IMR-90 (cell line): Measurements from ENCODE around the gene C13orf46. TPM values are rescaled to one million over a fixed set of nuclear protein-coding genes. Genes with fewer than 3 reads are reported as not detected.
A peak's percentile ranks its signal among the peaks of the same experiment; 100 is the strongest.

Source experiments
- ATAC-seq: fragments of 200-7000 bp; cut with Tn5 transposase; 2 replicates; pipeline ENCODE4 v1.9.1; 2020; ENCODE audit warnings: low read depth, mild to moderate bottlenecking, moderate library complexity
- BruUV-seq: library from RNA; stranded (reverse); fragments of 400-500 nt; replicated peaks from 2 replicates; lab custom pipeline; 2021; lab: Mats Ljungman, UMichigan
- CTCF ChIA-PET: fragments of 300-600 bp; formaldehyde crosslinking; extraction: SDS; loops from one replicate; lab custom pipeline; 2021; ENCODE audit warnings: antibody characterized with exemption; lab: Yijun Ruan, JAX
- POLR2A ChIA-PET: fragments of 300-600 bp; sonication (Branson Sonifier 250); formaldehyde crosslinking; loops from one replicate; lab custom pipeline; 2022; ENCODE audit warnings: antibody characterized with exemption; ENCODE audit not compliant: unreplicated experiment; lab: Charles Lee
- DNase-seq: peaks from one replicate; pipeline ENCODE4 v3.0.0; 2013
- H2AFZ ChIP-seq: replicated peaks from 2 replicates; pipeline ENCODE3; 2013; ENCODE audit warnings: low read length, mild to moderate bottlenecking; ENCODE audit not compliant: poor library complexity
- H2AK5ac ChIP-seq: 2 replicates; pipeline ENCODE4 v1.6.1; 2013; ENCODE audit warnings: low read depth, low read length, inconsistent platforms
- H2AK9ac ChIP-seq: replicated peaks from 2 replicates; pipeline ENCODE3; 2013; ENCODE audit warnings: mild to moderate bottlenecking, low read depth, low read length, moderate library complexity; ENCODE audit not compliant: poor library complexity
- H2BK120ac ChIP-seq: 2 replicates; pipeline ENCODE4 v1.6.1; 2013; ENCODE audit warnings: low read depth, low read length, inconsistent platforms
- H2BK15ac ChIP-seq: 3 replicates; pipeline ENCODE4 v1.6.1; 2013; ENCODE audit warnings: low read depth, low read length, inconsistent platforms
- H2BK20ac ChIP-seq: 2 replicates; pipeline ENCODE4 v1.6.1; 2013; ENCODE audit warnings: low read depth, mild to moderate bottlenecking, inconsistent platforms, low read length, moderate library complexity
- H2BK5ac ChIP-seq: 2 replicates; pipeline ENCODE4 v1.6.1; 2013; ENCODE audit warnings: mild to moderate bottlenecking, low read depth, low read length, inconsistent platforms; ENCODE audit not compliant: poor library complexity, severe bottlenecking
- H3K14ac ChIP-seq: replicated peaks from 2 replicates; pipeline ENCODE4 v1.6.1; 2013; ENCODE audit warnings: low read depth, low read length, inconsistent platforms
- H3K18ac ChIP-seq: 2 replicates; pipeline ENCODE4 v1.6.1; 2013; ENCODE audit warnings: low read depth, low read length, control low read depth
- H3K23ac ChIP-seq: 2 replicates; pipeline ENCODE4 v1.6.1; 2013; ENCODE audit warnings: low read depth, low read length, inconsistent platforms
- H3K27ac ChIP-seq: 2 replicates; pipeline ENCODE4 v1.5.1; 2013; ENCODE audit warnings: mild to moderate bottlenecking, control low read depth, low read length; ENCODE audit not compliant: insufficient read depth
- H3K27me3 ChIP-seq: 2 replicates; pipeline ENCODE4 v1.6.1; 2013; ENCODE audit warnings: low read length; ENCODE audit not compliant: control insufficient read depth, insufficient read depth
- H3K36me3 ChIP-seq: 2 replicates; pipeline ENCODE4 v1.6.1; 2013; ENCODE audit warnings: low read length, mixed read lengths; ENCODE audit not compliant: control insufficient read depth, insufficient read depth
- H3K4ac ChIP-seq: 2 replicates; pipeline ENCODE4 v1.6.1; 2013; ENCODE audit warnings: low read depth, low read length, inconsistent platforms
- H3K4me1 ChIP-seq: 2 replicates; pipeline ENCODE4 v1.6.1; 2013; ENCODE audit warnings: low read length, mixed read lengths; ENCODE audit not compliant: control insufficient read depth, insufficient read depth
- H3K4me2 ChIP-seq: 2 replicates; pipeline ENCODE4 v1.6.1; 2013; ENCODE audit warnings: low read depth, mild to moderate bottlenecking, control low read depth, low read length, moderate library complexity
- H3K4me3 ChIP-seq: 2 replicates; pipeline ENCODE4 v1.5.1; 2013; ENCODE audit warnings: low read depth, mild to moderate bottlenecking, control low read depth, low read length, moderate library complexity; ENCODE audit not compliant: insufficient read depth
- H3K56ac ChIP-seq: 2 replicates; pipeline ENCODE4 v1.6.1; 2013; ENCODE audit warnings: low read length, inconsistent platforms; ENCODE audit not compliant: insufficient read depth; ENCODE audit errors: extremely low read depth
- H3K79me1 ChIP-seq, 2 experiments: 2 replicates each; pipeline ENCODE4 v1.6.1; 2013; ENCODE audit warnings: low read length in 2 of 2, inconsistent platforms in 1 of 2, low read depth in 1 of 2
- H3K9ac ChIP-seq: 2 replicates; pipeline ENCODE4 v1.6.1; 2013; ENCODE audit warnings: low read depth, low read length, control low read depth
- H3K9me1 ChIP-seq: 2 replicates; pipeline ENCODE4 v1.6.1; 2013; ENCODE audit warnings: low read length, inconsistent platforms; ENCODE audit not compliant: insufficient read depth
- H3K9me3 ChIP-seq: 2 replicates; pipeline ENCODE4 v1.6.1; 2013; ENCODE audit warnings: low read length; ENCODE audit not compliant: control insufficient read depth, insufficient read depth
- H4K20me1 ChIP-seq: 2 replicates; pipeline ENCODE4 v1.6.1; 2013; ENCODE audit warnings: low read length, inconsistent platforms; ENCODE audit not compliant: insufficient read depth
- H4K5ac ChIP-seq: 2 replicates; pipeline ENCODE4 v1.6.1; 2013; ENCODE audit warnings: mild to moderate bottlenecking, low read depth, low read length, control low read depth
- H4K8ac ChIP-seq, 2 experiments: 2 replicates each; pipeline ENCODE4 v1.6.1; 2013; ENCODE audit warnings: low read depth in 2 of 2, low read length in 2 of 2, control low read depth in 1 of 2, inconsistent platforms in 1 of 2
- H4K91ac ChIP-seq: 2 replicates; pipeline ENCODE4 v1.6.1; 2013; ENCODE audit warnings: low read depth, low read length, inconsistent platforms; ENCODE audit not compliant: insufficient read depth
- BHLHE40 ChIP-seq: fragments of 150-350 bp; IDR thresholded peaks from 2 replicates; pipeline ENCODE4 v1.6.1; 2016; ENCODE audit warnings: mild to moderate bottlenecking, low read depth, low read length
- CEBPB ChIP-seq: IDR thresholded peaks from 2 replicates; pipeline ENCODE4 v1.6.1; 2012; ENCODE audit warnings: low read depth, low read length, improper control_type of control experiment
- CHD1 ChIP-seq: IDR thresholded peaks from 2 replicates; pipeline ENCODE4 v1.6.1; 2012; ENCODE audit warnings: low read depth, low read length, improper control_type of control experiment
- ELK1 ChIP-seq: fragments of 150-350 bp; IDR thresholded peaks from 2 replicates; pipeline ENCODE4 v1.6.1; 2016; ENCODE audit warnings: low read depth, mild to moderate bottlenecking, low read length, moderate library complexity, borderline replicate concordance
- FOS ChIP-seq: fragments of 150-350 bp; IDR thresholded peaks from 2 replicates; pipeline ENCODE4 v1.6.1; 2016; ENCODE audit warnings: low read depth, low read length
- MAFK ChIP-seq: IDR thresholded peaks from 2 replicates; pipeline ENCODE4 v1.6.1; 2012; ENCODE audit warnings: low read depth, low read length, improper control_type of control experiment
- MAZ ChIP-seq: IDR thresholded peaks from 2 replicates; pipeline ENCODE4 v1.6.1; 2012; ENCODE audit warnings: low read depth, mild to moderate bottlenecking, low read length, improper control_type of control experiment, moderate library complexity, borderline replicate concordance
- MXI1 ChIP-seq: IDR thresholded peaks from 2 replicates; pipeline ENCODE4 v1.6.1; 2012; ENCODE audit warnings: low read depth, mild to moderate bottlenecking, low read length, moderate library complexity, borderline replicate concordance
- NFE2L2 ChIP-seq: fragments of 150-350 bp; IDR thresholded peaks from 2 replicates; pipeline ENCODE4 v1.6.1; 2016; ENCODE audit warnings: low read depth, mild to moderate bottlenecking, low read length
- POLR2A ChIP-seq: IDR thresholded peaks from 2 replicates; pipeline ENCODE4 v1.6.1; 2012; ENCODE audit warnings: mild to moderate bottlenecking, low read depth, low read length
- RAD21 ChIP-seq: IDR thresholded peaks from 2 replicates; pipeline ENCODE4 v1.6.1; 2012; ENCODE audit warnings: low read length, improper control_type of control experiment
- RCOR1 ChIP-seq: IDR thresholded peaks from 2 replicates; pipeline ENCODE4 v1.6.1; 2012; ENCODE audit warnings: mild to moderate bottlenecking, low read length, improper control_type of control experiment; ENCODE audit not compliant: insufficient replicate concordance
- RFX5 ChIP-seq: IDR thresholded peaks from 2 replicates; pipeline ENCODE4 v1.8.0; 2012; ENCODE audit warnings: low read depth, mild to moderate bottlenecking, low read length, moderate library complexity
- SMC3 ChIP-seq: fragments of 150-350 bp; IDR thresholded peaks from 2 replicates; pipeline ENCODE4 v1.6.1; 2016; ENCODE audit warnings: low read depth, mild to moderate bottlenecking, antibody characterized with exemption, low read length, moderate library complexity
- USF2 ChIP-seq: fragments of 150-350 bp; IDR thresholded peaks from 2 replicates; pipeline ENCODE4 v1.6.1; 2017; ENCODE audit warnings: mild to moderate bottlenecking, antibody characterized with exemption, low read length, low read depth
- WGBS, 2 experiments: methylation state at CpG; one replicate each; pipeline versions ENCODE4 v1.1.5 to v1.1.7; 2013; ENCODE audit warnings: missing lambda C conversion rate in 2 of 2; ENCODE audit not compliant: insufficient read length in 1 of 2; ENCODE audit errors: extremely low coverage in 2 of 2; 5-methylcytosine and 5-hydroxymethylcytosine counted together
- dilution Hi-C: fragments of 300-500 bp; cut with HindIII; formaldehyde crosslinking; loops from one replicate; pipeline ENCODE4 v1.14.3; 2018; ENCODE audit warnings: low sequenced_read_pairs; ENCODE audit not compliant: unreplicated experiment
- in situ Hi-C: fragments of 300-500 bp; cut with MboI; formaldehyde crosslinking; loops from 3 replicates; pipeline ENCODE4 v1.14.3; 2019; ENCODE audit warnings: low sequenced_read_pairs, inconsistent platforms, mixed read lengths
- intact Hi-C: fragments of 100-400 bp; cut with micrococcal nuclease; formaldehyde crosslinking; loops from 2 replicates; pipeline ENCODE4 v1.10.0; 2022
- polyA plus RNA-seq, 3 experiments: library from polyadenylated mRNA; depleted of rRNA; stranded (reverse); fragments of >200 nt; gene quantifications; 2 replicates each; pipeline ENCODE4 v1.2.3, GENCODE V29; 2012; ENCODE audit warnings: low replicate concordance in 1 of 3
- total RNA-seq: library from RNA; depleted of rRNA; stranded (reverse); fragments of >200 nt; gene quantifications from 2 replicates; pipeline ENCODE4 v1.2.3, GENCODE V29; 2012
- TF ChIP-seq, protein P1 (sequence below): conservative IDR thresholded peaks from 2 replicates; pipeline ENCODE4 v1.5.1; 2012; ENCODE audit warnings: mild to moderate bottlenecking, low read depth, low read length, improper control_type of control experiment

The C13orf46 gene
- total and polyA plus RNA-seq, 2 of the 4 experiments (the other 2 are of a cell fraction) = under 0.01 to 2.1 TPM

DNA sequence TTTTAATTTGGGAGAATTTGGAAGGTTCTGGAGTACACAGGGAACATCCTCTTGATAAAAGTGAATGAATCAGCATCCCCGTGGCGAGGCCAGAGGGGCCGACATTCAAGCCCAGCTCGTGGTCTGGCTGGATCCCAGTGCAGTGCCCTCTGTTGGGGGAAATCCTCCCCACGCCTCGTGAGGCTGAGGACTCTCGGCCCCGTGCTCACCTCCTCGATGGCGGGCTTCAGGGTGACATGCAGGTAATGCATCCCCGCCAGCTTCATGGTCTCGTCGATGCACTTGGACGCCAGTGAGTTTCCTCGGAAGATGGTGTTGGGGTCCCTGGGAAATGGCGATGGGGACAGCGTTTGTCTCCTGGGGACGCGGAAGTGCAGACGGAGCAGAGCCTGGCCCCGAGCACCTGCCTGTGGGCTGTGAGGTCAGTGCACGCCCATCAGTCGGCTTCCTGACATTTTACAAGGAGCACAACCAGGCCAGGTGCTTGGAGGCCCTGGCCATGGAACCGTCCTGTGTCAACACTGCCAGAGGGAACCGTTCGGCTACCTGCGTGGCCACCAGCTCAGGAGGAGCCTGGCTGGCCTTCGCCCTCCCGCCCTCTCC is 43.3 kb upstream of the C13orf46 start:
- H3K79me1 ChIP-seq = peaks cover 20 to 58% of the 10 kb centered on the region in 2 experiments
- no peak for TF ChIP-seq FOS
- no peak for TF ChIP-seq USF2
- TF ChIP-seq CEBPB = no peak
- TF ChIP-seq BHLHE40 = no peak
- no peak for TF ChIP-seq MAZ
- TF ChIP-seq MXI1 = no peak
- no peak for TF ChIP-seq RFX5
- no peak for TF ChIP-seq RCOR1
- TF ChIP-seq ELK1 = no peak
- no peak for TF ChIP-seq MAFK
- TF ChIP-seq, protein P1, sequence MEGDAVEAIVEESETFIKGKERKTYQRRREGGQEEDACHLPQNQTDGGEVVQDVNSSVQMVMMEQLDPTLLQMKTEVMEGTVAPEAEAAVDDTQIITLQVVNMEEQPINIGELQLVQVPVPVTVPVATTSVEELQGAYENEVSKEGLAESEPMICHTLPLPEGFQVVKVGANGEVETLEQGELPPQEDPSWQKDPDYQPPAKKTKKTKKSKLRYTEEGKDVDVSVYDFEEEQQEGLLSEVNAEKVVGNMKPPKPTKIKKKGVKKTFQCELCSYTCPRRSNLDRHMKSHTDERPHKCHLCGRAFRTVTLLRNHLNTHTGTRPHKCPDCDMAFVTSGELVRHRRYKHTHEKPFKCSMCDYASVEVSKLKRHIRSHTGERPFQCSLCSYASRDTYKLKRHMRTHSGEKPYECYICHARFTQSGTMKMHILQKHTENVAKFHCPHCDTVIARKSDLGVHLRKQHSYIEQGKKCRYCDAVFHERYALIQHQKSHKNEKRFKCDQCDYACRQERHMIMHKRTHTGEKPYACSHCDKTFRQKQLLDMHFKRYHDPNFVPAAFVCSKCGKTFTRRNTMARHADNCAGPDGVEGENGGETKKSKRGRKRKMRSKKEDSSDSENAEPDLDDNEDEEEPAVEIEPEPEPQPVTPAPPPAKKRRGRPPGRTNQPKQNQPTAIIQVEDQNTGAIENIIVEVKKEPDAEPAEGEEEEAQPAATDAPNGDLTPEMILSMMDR = peak; percentile 32
- no peak for TF ChIP-seq CHD1
- no peak for TF ChIP-seq NFE2L2
- peak; percentile 25 for TF ChIP-seq SMC3
- TF ChIP-seq POLR2A = no peak
- TF ChIP-seq RAD21 = peak; percentile 41; the same call in 1 of the 2 replicates
- no peaks in the 10 kb centered on the region for H3K27me3 ChIP-seq
- H4K91ac ChIP-seq = no peak overlapping the region
- peak; percentile 42 for DNase-seq
- no peak overlapping the region for H3K9ac ChIP-seq
- H3K4ac ChIP-seq = no peak overlapping the region
- no peak overlapping the region for H2BK5ac ChIP-seq
- peaks cover 81% of the 10 kb centered on the region for H3K36me3 ChIP-seq
- 92% methylated on average over 22 of the region's 29 CpGs; no CpG with 5 or more reads in 1 of the 2 experiments for WGBS, 2 experiments
- H4K5ac ChIP-seq = no peak overlapping the region
- POLR2A ChIA-PET = no interaction called here
- H2BK15ac ChIP-seq = no peak overlapping the region
- H3K18ac ChIP-seq = no peak overlapping the region
- H3K23ac ChIP-seq = no peak overlapping the region
- no peak overlapping the region for H2BK120ac ChIP-seq
- no TSS peak for BruUV-seq
- no peaks in the 10 kb centered on the region for H3K4me1 ChIP-seq
- no peak overlapping the region for H2BK20ac ChIP-seq
- no peak overlapping the region; the same call in 1 of the 2 replicates for H3K56ac ChIP-seq
- dilution Hi-C loops (no loop called here), in situ Hi-C loops (no loop called here), intact Hi-C loops (no loop called here)
- ATAC-seq = 0 out of 2 replicates have a peak, but pooled peaks have one; percentile 19
- no peaks in the 10 kb centered on the region for H3K9me3 ChIP-seq
- no peak overlapping the region for H3K4me2 ChIP-seq
- CTCF ChIA-PET = no interaction called here
- H2AK5ac ChIP-seq = no peak overlapping the region
- H3K14ac ChIP-seq = no peak overlapping the region
- no peak overlapping the region for H2AK9ac ChIP-seq
- H4K8ac ChIP-seq = peak overlapping the region in 1 of 2 experiments; percentile 40; a peak in 1 of 4 replicates
- H4K20me1 ChIP-seq = peaks cover 11% of the 10 kb centered on the region
- H3K4me3 ChIP-seq = no peak overlapping the region
- no peak overlapping the region for H3K27ac ChIP-seq
- no peak overlapping the region for H2AFZ ChIP-seq
- peaks cover 4% of the 10 kb centered on the region for H3K9me1 ChIP-seq
